ENCODE results near the gene AK8.
"Not testable (repeated sequence)": the region's sequence is repeated elsewhere in the genome, so short reads cannot be mapped to it uniquely, and the experiment has no call there.

Gene AK8

GRCh38 chr9:132711846-132712245, 166.2 kb downstream of the AK8 start:
- no peak for DNase-seq (ENCODE audit: low read depth in 2 of 2)

DNA sequence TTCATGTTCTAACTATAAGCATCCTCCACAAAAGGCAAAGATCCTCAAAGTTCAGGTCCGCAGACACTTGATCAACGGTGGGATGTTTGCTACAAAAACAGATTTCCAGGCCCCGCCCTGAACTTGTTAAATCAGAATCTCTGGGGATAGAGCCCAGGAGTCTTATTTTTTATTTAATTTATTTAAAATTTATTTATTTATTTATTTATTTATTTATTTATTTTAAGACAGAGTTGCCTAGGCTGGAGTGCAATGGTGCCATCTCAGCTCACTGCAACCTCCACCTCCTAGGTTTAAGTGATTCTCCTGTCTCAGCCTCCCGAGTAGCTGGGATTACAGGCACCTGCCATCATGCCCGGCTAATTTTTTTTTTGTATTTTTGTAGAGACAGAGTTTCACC, 166.9 kb downstream of the AK8 start:
- not testable (repeated sequence) for DNase-seq (ENCODE audit: low read depth in 2 of 2)

- DNase-seq (ENCODE audit: low read depth in 2 of 2): no peak
Observed at GRCh38 chr9:132710333-132710732, 167.8 kb downstream of the AK8 start.

DNA sequence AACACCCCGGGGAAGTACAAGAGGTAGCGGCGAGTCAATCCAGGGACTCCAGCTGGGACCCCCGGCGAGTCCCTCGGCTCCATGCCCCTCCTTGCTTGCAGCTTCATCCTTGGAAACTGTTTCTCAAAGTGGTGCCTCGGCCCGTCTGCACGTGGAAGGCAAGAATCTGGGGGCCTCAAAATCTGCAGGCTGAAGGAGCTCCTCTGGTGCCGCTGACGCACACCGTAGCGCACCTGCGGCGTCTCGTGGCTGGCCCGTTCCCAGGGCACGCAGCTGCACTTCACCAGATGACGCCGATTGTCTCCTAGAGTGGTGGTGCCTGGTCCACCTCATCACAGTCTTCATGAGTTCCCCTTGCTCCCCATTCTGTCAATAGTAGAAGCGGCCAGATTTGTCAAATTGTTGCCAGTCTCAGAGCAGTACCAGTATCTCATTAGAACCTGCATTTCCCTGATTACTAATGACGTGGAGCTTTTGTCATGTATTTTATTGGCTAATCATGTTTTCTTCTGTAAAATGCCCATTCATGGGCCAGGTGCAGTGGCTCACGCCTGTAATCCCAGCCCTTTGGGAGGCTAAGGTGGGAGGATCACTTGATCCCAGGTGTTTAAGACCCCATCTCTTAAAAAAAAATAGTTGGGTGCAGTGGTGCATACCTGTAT, 169.2 kb downstream of the AK8 start:
- no peak for DNase-seq (ENCODE audit: low read depth in 2 of 2)

GRCh38 chr9:132708239-132708638, 169.8 kb downstream of the AK8 start:
- DNase-seq (ENCODE audit: low read depth in 2 of 2): no peak

DNA sequence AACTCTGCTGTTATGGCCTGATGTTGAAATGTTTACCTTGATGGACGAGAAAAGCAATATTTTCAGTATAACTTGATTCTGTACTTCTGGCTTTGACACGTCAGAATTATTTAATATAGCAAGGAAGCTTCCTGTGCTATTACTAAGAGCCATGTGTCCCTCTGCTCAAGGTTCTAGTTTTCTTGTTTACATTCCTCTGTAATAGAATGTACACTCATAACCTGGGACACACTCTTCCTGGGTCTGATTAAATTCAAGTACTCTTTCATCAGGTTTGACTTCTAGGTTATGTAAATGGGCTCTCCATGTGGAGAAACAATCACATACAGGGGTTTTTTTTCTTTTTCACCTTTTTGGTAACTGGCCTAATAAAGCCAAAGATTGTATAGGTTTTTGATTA, 174.7 kb downstream of the AK8 start:
- no peak for DNase-seq (ENCODE audit: low read depth in 2 of 2)

GRCh38 chr9:132702254-132702653, 175.8 kb downstream of the AK8 start:
- no peak for DNase-seq (ENCODE audit: low read depth in 2 of 2)

DNA sequence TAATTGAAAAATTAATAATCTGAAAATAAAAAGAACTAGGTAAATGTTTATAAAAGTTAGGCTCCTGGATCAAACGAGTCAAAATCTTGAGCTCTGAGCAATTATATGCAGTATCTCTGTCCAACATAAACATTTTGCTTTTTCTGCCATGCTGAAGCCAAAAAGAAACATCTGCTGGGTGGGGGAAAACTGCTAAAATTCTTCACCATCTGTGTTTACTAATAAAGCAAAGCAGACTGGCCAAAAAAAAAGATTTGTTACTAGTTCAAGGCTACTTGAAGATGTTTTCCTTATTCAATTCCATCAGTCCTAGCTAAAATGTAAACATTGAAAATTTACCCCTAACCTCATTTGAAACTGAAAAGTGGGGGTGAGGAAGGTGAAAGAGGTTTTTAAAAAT, 178.1 kb downstream of the AK8 start:
- no peak for DNase-seq (ENCODE audit: low read depth in 2 of 2)

DNA sequence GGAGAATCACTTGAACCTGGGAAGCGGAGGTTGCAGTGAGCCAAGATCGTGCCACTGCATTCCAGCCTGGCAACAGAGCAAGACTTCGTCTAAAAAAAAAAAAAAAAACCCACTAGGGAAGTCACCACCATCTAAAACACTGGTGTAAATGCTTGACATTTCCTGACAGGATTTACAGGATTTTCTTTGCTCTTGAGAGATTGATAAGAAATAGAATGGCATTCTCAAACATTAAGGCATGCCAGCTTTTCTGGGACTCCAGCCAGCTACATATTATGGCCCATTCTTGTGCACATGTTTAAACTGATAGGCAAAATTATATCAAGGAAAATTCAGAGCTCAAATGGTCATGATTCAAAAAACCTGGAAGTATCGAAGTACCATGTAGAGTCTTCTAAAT, 179.1 kb downstream of the AK8 start:
- DNase-seq (ENCODE audit: low read depth in 2 of 2): no peak

- no peak for DNase-seq (ENCODE audit: low read depth in 2 of 2)
Observed at GRCh38 chr9:132697230-132697629, 180.9 kb downstream of the AK8 start.

GRCh38 chr9:132694144-132694543, 183.9 kb downstream of the AK8 start:
- DNase-seq (ENCODE audit: low read depth in 2 of 2): peak in 1 of 2 donors; percentile 12

GRCh38 chr9:132690696-132691095, 187.4 kb downstream of the AK8 start:
- no peak for DNase-seq (ENCODE audit: low read depth in 2 of 2)

DNA sequence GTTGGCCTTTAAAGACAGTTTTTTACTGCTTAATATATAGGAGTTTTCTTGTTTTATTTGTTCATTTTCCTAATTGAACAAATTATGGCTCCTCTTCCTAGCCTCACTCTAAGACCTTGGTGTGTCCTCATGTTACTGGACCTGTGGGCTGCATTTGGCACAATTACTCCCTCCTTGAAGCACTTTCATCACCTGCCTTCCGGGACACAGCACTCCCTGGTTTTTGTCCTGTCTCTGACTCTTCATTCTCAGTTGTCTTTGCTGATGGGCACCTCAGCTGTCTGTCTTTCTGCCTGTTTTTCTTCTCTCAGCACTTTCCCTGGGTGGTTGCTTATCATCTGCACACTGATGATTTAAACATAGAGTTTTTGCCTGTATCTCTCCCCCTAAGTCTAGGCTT, 194.2 kb downstream of the AK8 start:
- no peak for DNase-seq (ENCODE audit: low read depth in 2 of 2)

- no peak for DNase-seq (ENCODE audit: low read depth in 2 of 2)
Observed at GRCh38 chr9:132681561-132681960, 196.5 kb downstream of the AK8 start.

- no peak for DNase-seq (ENCODE audit: low read depth in 2 of 2)
Observed at GRCh38 chr9:132679946-132680625, 198.0 kb downstream of the AK8 start.

DNA sequence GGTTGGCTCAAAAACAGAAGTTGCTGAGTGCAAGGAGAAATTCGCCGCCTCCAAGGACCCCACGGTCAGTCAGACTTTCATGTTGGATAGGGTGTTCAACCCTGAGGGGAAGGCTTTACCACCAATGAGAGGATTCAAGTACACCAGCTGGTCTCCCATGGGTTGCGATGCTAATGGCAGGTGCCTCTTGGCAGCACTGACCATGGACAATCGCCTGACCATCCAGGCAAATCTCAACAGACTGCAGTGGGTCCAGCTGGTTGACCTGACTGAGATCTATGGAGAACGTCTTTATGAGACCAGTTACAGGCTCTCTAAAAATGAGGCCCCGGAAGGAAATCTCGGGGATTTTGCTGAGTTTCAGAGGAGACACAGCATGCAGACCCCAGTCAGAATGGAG, 200.1 kb downstream of the AK8 start:
- DNase-seq (ENCODE audit: low read depth in 2 of 2): no peak

All from stimulated activated CD4-positive, alpha-beta T cell treated with anti-CD3 and anti-CD28 coated beads, Interleukin-1b, Interleukin-23, amount 100 ng/mL, for 4 hours (primary cell).